ENCODE results near the gene INHBA.
A peak's percentile ranks its signal among the peaks of the same experiment; 100 is the strongest.

INHBA gene

GRCh38 chr7:41688906-41689305 is 14.0 kb downstream of the INHBA start:
- DNase-seq (ENCODE audit: low read depth, low spot score) = no peak

- DNase-seq (ENCODE audit: low read depth, low spot score) = no peak
Observed at GRCh38 chr7:41688012-41688625, 14.8 kb downstream of the INHBA start.

GRCh38 chr7:41685684-41686083 is 17.2 kb downstream of the INHBA start:
- DNase-seq (ENCODE audit: low read depth, low spot score) = no peak

GRCh38 chr7:41682422-41682821 is 20.5 kb downstream of the INHBA start:
- no peak for DNase-seq (ENCODE audit: low read depth, low spot score)

GRCh38 chr7:41679566-41679965 is 23.3 kb downstream of the INHBA start:
- DNase-seq (ENCODE audit: low read depth, low spot score) = no peak

GRCh38 chr7:41674505-41675023 is 28.3 kb downstream of the INHBA start:
- DNase-seq (ENCODE audit: low read depth, low spot score) = no peak

- no peak for DNase-seq (ENCODE audit: low read depth, low spot score)
Observed at GRCh38 chr7:41661596-41661995, 41.3 kb downstream of the INHBA start.

- DNase-seq (ENCODE audit: low read depth, low spot score) = no peak
Observed at GRCh38 chr7:41659539-41659938, 43.4 kb downstream of the INHBA start.

- DNase-seq (ENCODE audit: low read depth, low spot score) = no peak
Observed at GRCh38 chr7:41656366-41656765, 46.5 kb downstream of the INHBA start.

- DNase-seq (ENCODE audit: low read depth, low spot score) = no peak
Observed at GRCh38 chr7:41655426-41655825, 47.5 kb downstream of the INHBA start.

- no peak for DNase-seq (ENCODE audit: low read depth, low spot score)
Observed at GRCh38 chr7:41652267-41652666, 50.6 kb downstream of the INHBA start.

- DNase-seq (ENCODE audit: low read depth, low spot score) = no peak
Observed at GRCh38 chr7:41648501-41648900, 54.4 kb downstream of the INHBA start.

GRCh38 chr7:41643616-41644015 is 59.3 kb downstream of the INHBA start:
- no peak for DNase-seq (ENCODE audit: low read depth, low spot score)

GRCh38 chr7:41641665-41642014 is 61.2 kb downstream of the INHBA start:
- no peak for DNase-seq (ENCODE audit: low read depth, low spot score)

GRCh38 chr7:41641011-41641664 is 61.8 kb downstream of the INHBA start:
- DNase-seq (ENCODE audit: low read depth, low spot score) = peak; percentile 80

- no peak for DNase-seq (ENCODE audit: low read depth, low spot score)
Observed at GRCh38 chr7:41640487-41640886, 62.4 kb downstream of the INHBA start.

GRCh38 chr7:41637049-41637448 is 65.8 kb downstream of the INHBA start:
- no peak for DNase-seq (ENCODE audit: low read depth, low spot score)

Data from smooth muscle cell of the brain vasculature (primary cell).